ENCODE data around the gene TMEM132E. TPM values are rescaled to one million over a fixed set of nuclear protein-coding genes. Genes with fewer than 3 reads are reported as not detected.

Gene TMEM132E
- total and polyA plus RNA-seq, 2 of the 4 experiments (the other 2 are of a cell fraction): not detected

DNA sequence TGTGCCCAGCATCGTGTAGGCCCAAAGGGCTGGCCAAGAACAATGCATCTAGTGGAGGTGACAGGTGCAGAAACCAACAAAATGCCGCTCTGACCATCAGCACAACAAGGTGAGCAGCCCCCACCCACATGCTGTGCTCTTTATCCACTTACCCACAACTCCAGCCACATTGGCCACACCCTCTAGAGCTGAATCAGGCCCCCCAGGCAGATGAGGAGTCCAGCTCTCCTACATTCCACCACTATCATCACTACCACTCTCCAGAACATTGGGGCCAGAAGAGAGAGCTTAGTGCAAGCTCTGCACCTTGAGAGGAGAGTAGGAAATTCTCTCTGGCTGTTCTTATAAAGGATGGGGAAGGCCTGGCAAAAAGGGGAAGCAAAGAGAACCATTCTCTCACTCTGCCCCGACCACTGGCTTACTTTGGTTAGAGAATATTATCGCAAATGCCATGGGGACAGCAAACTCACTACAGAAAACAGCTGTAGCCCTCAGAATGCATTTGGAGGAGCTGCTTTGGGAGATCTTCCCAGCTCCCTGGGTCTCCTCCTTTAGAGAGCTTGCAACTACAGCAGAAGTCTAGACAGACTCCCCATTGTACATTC lies 75.0 kb downstream of the TMEM132E start:
- intact Hi-C loops (cut with micrococcal nuclease) (no loop called here), in situ Hi-C loops (cut with MboI; ENCODE audit: low sequenced_read_pairs) (no loop called here), dilution Hi-C loops (cut with HindIII; ENCODE audit: low sequenced_read_pairs, unreplicated experiment) (no loop called here)
- H4K91ac ChIP-seq (ENCODE audit: insufficient read depth, low read depth, low read length): no peak overlapping the region
- no peaks in the 10 kb centered on the region for H3K4me1 ChIP-seq (ENCODE audit: control insufficient read depth, insufficient read depth, low read length)
- H2BK5ac ChIP-seq (ENCODE audit: low read depth, low read length, poor library complexity, severe bottlenecking): no peak overlapping the region
- no CpG with 5 or more reads among the region's 4 CpGs for whole genome bisulfite sequencing, 2 experiments (ENCODE audit: extremely low coverage in 2 of 2, insufficient read length in 1 of 2)
- no TSS peak for BruUV-seq (replicated peaks)
- H3K23ac ChIP-seq (ENCODE audit: low read depth, low read length): no peak overlapping the region
- no peak overlapping the region for H2BK120ac ChIP-seq (ENCODE audit: low read depth, low read length)
- H2BK15ac ChIP-seq (ENCODE audit: low read depth, low read length): no peak overlapping the region
- no peak for ATAC-seq (ENCODE audit: low read depth)
- no peak overlapping the region for H3K18ac ChIP-seq (ENCODE audit: low read depth, low read length)
- TF ChIP-seq SMC3 (IDR thresholded peaks at IDR 0.05; ENCODE audit: low read depth, low read length) (no peak), RCOR1 (IDR thresholded peaks at IDR 0.05; ENCODE audit: insufficient replicate concordance, low read length) (no peak), CEBPB (IDR thresholded peaks at IDR 0.05; ENCODE audit: low read depth, low read length) (no peak), CHD1 (IDR thresholded peaks at IDR 0.05; ENCODE audit: low read depth, low read length) (no peak), RAD21 (IDR thresholded peaks at IDR 0.05; ENCODE audit: low read length) (no peak), MAZ (IDR thresholded peaks at IDR 0.05; ENCODE audit: borderline replicate concordance, low read depth, low read length) (no peak), MAFK (IDR thresholded peaks at IDR 0.05; ENCODE audit: low read depth, low read length) (no peak), POLR2A (IDR thresholded peaks at IDR 0.05; ENCODE audit: low read depth, low read length) (no peak), NFE2L2 (IDR thresholded peaks at IDR 0.05; ENCODE audit: low read depth, low read length) (no peak), MXI1 (IDR thresholded peaks at IDR 0.05; ENCODE audit: borderline replicate concordance, low read depth, low read length) (no peak), FOS (IDR thresholded peaks at IDR 0.05; ENCODE audit: low read depth, low read length) (no peak)
- TF ChIP-seq, protein P1, sequence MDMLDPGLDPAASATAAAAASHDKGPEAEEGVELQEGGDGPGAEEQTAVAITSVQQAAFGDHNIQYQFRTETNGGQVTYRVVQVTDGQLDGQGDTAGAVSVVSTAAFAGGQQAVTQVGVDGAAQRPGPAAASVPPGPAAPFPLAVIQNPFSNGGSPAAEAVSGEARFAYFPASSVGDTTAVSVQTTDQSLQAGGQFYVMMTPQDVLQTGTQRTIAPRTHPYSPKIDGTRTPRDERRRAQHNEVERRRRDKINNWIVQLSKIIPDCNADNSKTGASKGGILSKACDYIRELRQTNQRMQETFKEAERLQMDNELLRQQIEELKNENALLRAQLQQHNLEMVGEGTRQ (IDR thresholded peaks at IDR 0.05; ENCODE audit: low read depth, low read length): no peak
- TF ChIP-seq, protein P2, sequence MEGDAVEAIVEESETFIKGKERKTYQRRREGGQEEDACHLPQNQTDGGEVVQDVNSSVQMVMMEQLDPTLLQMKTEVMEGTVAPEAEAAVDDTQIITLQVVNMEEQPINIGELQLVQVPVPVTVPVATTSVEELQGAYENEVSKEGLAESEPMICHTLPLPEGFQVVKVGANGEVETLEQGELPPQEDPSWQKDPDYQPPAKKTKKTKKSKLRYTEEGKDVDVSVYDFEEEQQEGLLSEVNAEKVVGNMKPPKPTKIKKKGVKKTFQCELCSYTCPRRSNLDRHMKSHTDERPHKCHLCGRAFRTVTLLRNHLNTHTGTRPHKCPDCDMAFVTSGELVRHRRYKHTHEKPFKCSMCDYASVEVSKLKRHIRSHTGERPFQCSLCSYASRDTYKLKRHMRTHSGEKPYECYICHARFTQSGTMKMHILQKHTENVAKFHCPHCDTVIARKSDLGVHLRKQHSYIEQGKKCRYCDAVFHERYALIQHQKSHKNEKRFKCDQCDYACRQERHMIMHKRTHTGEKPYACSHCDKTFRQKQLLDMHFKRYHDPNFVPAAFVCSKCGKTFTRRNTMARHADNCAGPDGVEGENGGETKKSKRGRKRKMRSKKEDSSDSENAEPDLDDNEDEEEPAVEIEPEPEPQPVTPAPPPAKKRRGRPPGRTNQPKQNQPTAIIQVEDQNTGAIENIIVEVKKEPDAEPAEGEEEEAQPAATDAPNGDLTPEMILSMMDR (conservative IDR thresholded peaks at IDR 0.05; ENCODE audit: low read depth, low read length): no peak
- TF ChIP-seq, protein P3, sequence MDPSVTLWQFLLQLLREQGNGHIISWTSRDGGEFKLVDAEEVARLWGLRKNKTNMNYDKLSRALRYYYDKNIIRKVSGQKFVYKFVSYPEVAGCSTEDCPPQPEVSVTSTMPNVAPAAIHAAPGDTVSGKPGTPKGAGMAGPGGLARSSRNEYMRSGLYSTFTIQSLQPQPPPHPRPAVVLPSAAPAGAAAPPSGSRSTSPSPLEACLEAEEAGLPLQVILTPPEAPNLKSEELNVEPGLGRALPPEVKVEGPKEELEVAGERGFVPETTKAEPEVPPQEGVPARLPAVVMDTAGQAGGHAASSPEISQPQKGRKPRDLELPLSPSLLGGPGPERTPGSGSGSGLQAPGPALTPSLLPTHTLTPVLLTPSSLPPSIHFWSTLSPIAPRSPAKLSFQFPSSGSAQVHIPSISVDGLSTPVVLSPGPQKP (IDR thresholded peaks at IDR 0.05; ENCODE audit: borderline replicate concordance, low read depth, low read length): no peak
- no peak for DNase-seq
- no peak overlapping the region for H2AK5ac ChIP-seq (ENCODE audit: low read depth, low read length)
- no peak overlapping the region for H4K8ac ChIP-seq (ENCODE audit: low read depth in 2 of 2, low read length in 2 of 2)
- H3K9me1 ChIP-seq (ENCODE audit: insufficient read depth, low read length): no peaks in the 10 kb centered on the region
- no peaks in the 10 kb centered on the region for H4K20me1 ChIP-seq (ENCODE audit: insufficient read depth, low read length)
- H3K27ac ChIP-seq (ENCODE audit: insufficient read depth, low read length): no peak overlapping the region
- no peaks in the 10 kb centered on the region for H3K9me3 ChIP-seq (ENCODE audit: control insufficient read depth, insufficient read depth, low read length)
- POLR2A ChIA-PET (ENCODE audit: unreplicated experiment): no interaction called here
- no peak overlapping the region for H3K9ac ChIP-seq (ENCODE audit: low read depth, low read length)
- CTCF ChIA-PET: no interaction called here
- H3K27me3 ChIP-seq (ENCODE audit: control insufficient read depth, insufficient read depth, low read length): no peaks in the 10 kb centered on the region; the same call in 1 of the 2 replicates
- H2AFZ ChIP-seq (replicated peaks; ENCODE audit: low read length, poor library complexity): no peak overlapping the region
- no peak overlapping the region for H3K4me3 ChIP-seq (ENCODE audit: insufficient read depth, low read depth, low read length)
- no peak overlapping the region for H3K56ac ChIP-seq (ENCODE audit: extremely low read depth, insufficient read depth, low read length)
- no peak overlapping the region for H2AK9ac ChIP-seq (replicated peaks; ENCODE audit: low read depth, low read length, poor library complexity)
- H4K5ac ChIP-seq (ENCODE audit: low read depth, low read length): no peak overlapping the region
- no peaks in the 10 kb centered on the region for H3K79me1 ChIP-seq (ENCODE audit: low read depth in 1 of 2, low read length in 2 of 2)
- no peaks in the 10 kb centered on the region for H3K36me3 ChIP-seq (ENCODE audit: control insufficient read depth, insufficient read depth, low read length)
- H2BK20ac ChIP-seq (ENCODE audit: low read depth, low read length): no peak overlapping the region
- H3K14ac ChIP-seq (replicated peaks; ENCODE audit: low read depth, low read length): no peak overlapping the region
- H3K4ac ChIP-seq (ENCODE audit: low read depth, low read length): no peak overlapping the region
- no peak overlapping the region for H3K4me2 ChIP-seq (ENCODE audit: low read depth, low read length)

Measured in IMR-90 (cell line).